SU-DHL-6 (cell line): ENCODE results near the gene PKN1.

Experiments used
- EZH2phosphoT487 ChIP-seq: fragments of 200-600 bp; sonication (generic), shearing (Covaris generic); conservative IDR thresholded peaks from 2 replicates; pipeline ENCODE4 v1.6.1; 2018; ENCODE audit warnings: mild to moderate bottlenecking, antibody characterized with exemption, low read length, moderate library complexity, mixed read lengths
- TF ChIP-seq, protein P1 (sequence below): fragments of 200-600 bp; sonication (generic); IDR thresholded peaks from one replicate; pipeline ENCODE4 v1.5.1; 2017; ENCODE audit warnings: antibody characterized with exemption, mild to moderate bottlenecking, low read length, moderate library complexity; ENCODE audit not compliant: insufficient read depth, poor library complexity, severe bottlenecking

DNA sequence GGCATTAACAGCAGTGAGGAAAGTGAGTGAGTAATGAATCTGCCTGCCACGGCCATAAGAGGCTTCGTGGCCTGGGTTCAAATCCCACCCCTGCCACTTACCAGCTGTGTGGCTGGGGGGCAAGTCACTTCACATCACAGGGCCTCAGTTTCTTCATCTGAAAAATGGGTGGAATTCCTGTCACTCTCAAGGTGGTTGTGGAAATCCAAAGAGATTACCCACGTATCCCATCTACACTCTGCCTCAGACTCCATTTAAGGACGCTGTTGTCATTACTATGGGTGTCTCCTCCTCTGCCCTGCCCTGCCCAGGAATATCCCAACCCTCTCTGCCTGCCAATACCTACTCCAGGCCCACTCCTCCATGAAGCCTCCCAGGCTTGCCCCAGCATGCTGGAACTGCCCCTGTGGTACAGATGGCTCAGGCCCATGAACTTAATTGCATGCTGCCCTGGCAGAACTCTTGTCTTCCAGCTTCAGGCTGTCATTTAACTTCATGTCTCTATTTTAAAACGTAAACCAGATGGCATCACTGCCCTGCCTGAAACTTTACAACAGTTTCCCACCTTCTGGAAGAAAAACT lies 59.7 kb downstream of the PKN1 start:
- TF ChIP-seq, protein P1, sequence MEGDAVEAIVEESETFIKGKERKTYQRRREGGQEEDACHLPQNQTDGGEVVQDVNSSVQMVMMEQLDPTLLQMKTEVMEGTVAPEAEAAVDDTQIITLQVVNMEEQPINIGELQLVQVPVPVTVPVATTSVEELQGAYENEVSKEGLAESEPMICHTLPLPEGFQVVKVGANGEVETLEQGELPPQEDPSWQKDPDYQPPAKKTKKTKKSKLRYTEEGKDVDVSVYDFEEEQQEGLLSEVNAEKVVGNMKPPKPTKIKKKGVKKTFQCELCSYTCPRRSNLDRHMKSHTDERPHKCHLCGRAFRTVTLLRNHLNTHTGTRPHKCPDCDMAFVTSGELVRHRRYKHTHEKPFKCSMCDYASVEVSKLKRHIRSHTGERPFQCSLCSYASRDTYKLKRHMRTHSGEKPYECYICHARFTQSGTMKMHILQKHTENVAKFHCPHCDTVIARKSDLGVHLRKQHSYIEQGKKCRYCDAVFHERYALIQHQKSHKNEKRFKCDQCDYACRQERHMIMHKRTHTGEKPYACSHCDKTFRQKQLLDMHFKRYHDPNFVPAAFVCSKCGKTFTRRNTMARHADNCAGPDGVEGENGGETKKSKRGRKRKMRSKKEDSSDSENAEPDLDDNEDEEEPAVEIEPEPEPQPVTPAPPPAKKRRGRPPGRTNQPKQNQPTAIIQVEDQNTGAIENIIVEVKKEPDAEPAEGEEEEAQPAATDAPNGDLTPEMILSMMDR = no peak
- TF ChIP-seq EZH2phosphoT487 = no peak
